SK-N-SH (cell line): ENCODE measurements around the gene UBTD1. TPM values are rescaled to one million over a fixed set of nuclear protein-coding genes. Genes with fewer than 3 reads are reported as not detected.

Source experiments
- CTCF ChIA-PET: fragments of 300-600, 350-600 bp; formaldehyde crosslinking; extraction: SDS; loops from one replicate; lab custom pipeline; 2021; lab: Yijun Ruan, JAX
- POLR2A ChIA-PET: fragments of 350-600 bp; sonication (Branson Sonifier 250); formaldehyde crosslinking; extraction: SDS; loops from one replicate; lab custom pipeline; 2020; ENCODE audit warnings: antibody characterized with exemption, inconsistent platforms; lab: Yijun Ruan, JAX
- DNase-seq: peaks from one replicate; pipeline ENCODE4 v3.0.0; 2012
- H2AFZ ChIP-seq: fragments of 200-600 bp; sonication (generic); 2 replicates; pipeline ENCODE4 v1.8.1; 2016; ENCODE audit warnings: antibody characterized with exemption, mild to moderate bottlenecking, low read depth
- H3F3A ChIP-seq: fragments of 200-600 bp; sonication (generic); replicated peaks from 2 replicates; pipeline ENCODE3; 2016; ENCODE audit warnings: antibody characterized with exemption, mild to moderate bottlenecking; ENCODE audit not compliant: insufficient read depth
- H3K27ac ChIP-seq, 2 experiments: fragments of 200-500 bp in 1 of 2; fragments of 200-600 bp in 1 of 2; sonication (Bioruptor generic) in 1 of 2; sonication (generic), shearing (Covaris generic) in 1 of 2; 2 replicates each; pipeline versions ENCODE4 v1.5.1 to v1.6.1; 2014 to 2016; ENCODE audit warnings: low read depth in 2 of 2, inconsistent platforms in 1 of 2, low read length in 1 of 2, mild to moderate bottlenecking in 1 of 2, mixed read lengths in 1 of 2
- H3K27me3 ChIP-seq: fragments of 200-600 bp; sonication (generic), shearing (Covaris generic); 2 replicates; pipeline ENCODE4 v1.6.1; 2016; ENCODE audit warnings: mixed run types; ENCODE audit not compliant: insufficient read depth
- H3K36me3 ChIP-seq, 2 experiments: fragments of 200-500 bp in 1 of 2; fragments of 200-600 bp in 1 of 2; sonication (Bioruptor generic) in 1 of 2; sonication (generic) in 1 of 2; replicated peaks in 1 of 2; 2 replicates each; pipeline versions ENCODE3 to v1.5.1; 2014 to 2016; ENCODE audit warnings: low read length in 1 of 2, mild to moderate bottlenecking in 1 of 2; ENCODE audit not compliant: insufficient read depth in 2 of 2, control insufficient read depth in 1 of 2
- H3K4me1 ChIP-seq, 2 experiments: fragments of 200-500 bp in 1 of 2; fragments of 200-600 bp in 1 of 2; sonication (Bioruptor generic) in 1 of 2; sonication (generic), shearing (Covaris generic) in 1 of 2; 2 replicates each; pipeline versions ENCODE4 v1.5.1 to v1.6.1; 2014 to 2016; ENCODE audit warnings: low read depth in 1 of 2, low read length in 1 of 2, mixed run types in 1 of 2; ENCODE audit not compliant: insufficient read depth in 2 of 2, control insufficient read depth in 1 of 2
- H3K4me2 ChIP-seq: fragments of 200-600 bp; sonication (generic), shearing (Covaris generic); 2 replicates; pipeline ENCODE4 v1.6.1; 2017; ENCODE audit warnings: mixed run types
- H3K4me3 ChIP-seq, 2 experiments: fragments of 200-500 bp in 1 of 2; fragments of 200-600 bp in 1 of 2; sonication (Bioruptor generic) in 1 of 2; sonication (generic), shearing (Covaris generic) in 1 of 2; 2 replicates each; pipeline versions ENCODE4 v1.5.1 to v1.8.1; 2014 to 2016; ENCODE audit warnings: low read depth in 2 of 2, inconsistent platforms in 1 of 2, low read length in 1 of 2, mild to moderate bottlenecking in 1 of 2, mixed read lengths in 1 of 2, moderate library complexity in 1 of 2
- H3K79me2 ChIP-seq: fragments of 200-600 bp; sonication (generic); 2 replicates; pipeline ENCODE4 v1.8.1; 2017; ENCODE audit warnings: mild to moderate bottlenecking; ENCODE audit not compliant: insufficient read depth
- H3K9ac ChIP-seq: fragments of 200-600 bp; sonication (generic); 2 replicates; pipeline ENCODE4 v1.6.1; 2017; ENCODE audit warnings: mixed run types
- H3K9me2 ChIP-seq: fragments of 200-600 bp; sonication (generic); 2 replicates; pipeline ENCODE4 v1.6.1; 2017; ENCODE audit warnings: mixed run types
- H3K9me3 ChIP-seq: fragments of 200-600 bp; sonication (generic); 2 replicates; pipeline ENCODE4 v1.6.1; 2017; ENCODE audit warnings: mixed run types, mild to moderate bottlenecking, moderate library complexity
- H4K20me1 ChIP-seq: fragments of 200-600 bp; sonication (generic); 2 replicates; pipeline ENCODE4 v1.6.1; 2017; ENCODE audit warnings: mild to moderate bottlenecking, mixed run types; ENCODE audit not compliant: insufficient read depth
- CHD2 ChIP-seq: fragments of 150-350 bp; IDR thresholded peaks from 2 replicates; pipeline ENCODE4 v1.6.1; 2018; ENCODE audit warnings: low read length; ENCODE audit not compliant: partially characterized antibody
- EP300 ChIP-seq, 2 experiments: IDR thresholded peaks; 2 replicates each; pipeline versions ENCODE4 v1.4.0 to v1.6.1; 2012; ENCODE audit warnings: borderline replicate concordance in 1 of 2, low read depth in 1 of 2, low read length in 1 of 2
- FOSL2 ChIP-seq: IDR thresholded peaks from 2 replicates; pipeline ENCODE4 v1.4.0; 2012; ENCODE audit warnings: low read depth, mild to moderate bottlenecking, moderate library complexity, borderline replicate concordance
- GABPA ChIP-seq: IDR thresholded peaks from 2 replicates; pipeline ENCODE4 v1.4.0; 2012; ENCODE audit warnings: low read depth, mild to moderate bottlenecking
- GATA2 ChIP-seq: sonication (generic); formaldehyde crosslinking; IDR thresholded peaks from 2 replicates; pipeline ENCODE4 v1.5.0; 2020; ENCODE audit warnings: mild to moderate bottlenecking, missing genetic modification reagents
- IRF3 ChIP-seq: fragments of 150-350 bp; IDR thresholded peaks from 2 replicates; pipeline ENCODE4 v1.6.1; 2016; ENCODE audit warnings: mild to moderate bottlenecking, low read depth, low read length
- JUND ChIP-seq: IDR thresholded peaks from 2 replicates; pipeline ENCODE4 v1.4.0; 2012
- NRF1 ChIP-seq: IDR thresholded peaks from 2 replicates; pipeline ENCODE4 v1.6.1; 2012; ENCODE audit warnings: low read depth, mild to moderate bottlenecking, low read length
- PBX3 ChIP-seq: IDR thresholded peaks from 2 replicates; pipeline ENCODE4; 2012
- POLR2AphosphoS5 ChIP-seq: IDR thresholded peaks from 2 replicates; pipeline ENCODE4 v1.6.1; 2012; ENCODE audit warnings: low read depth, low read length
- RXRA ChIP-seq: IDR thresholded peaks from 2 replicates; pipeline ENCODE4 v1.4.0; 2012; ENCODE audit warnings: low read depth, mild to moderate bottlenecking, borderline replicate concordance
- YY1 ChIP-seq: IDR thresholded peaks from 2 replicates; pipeline ENCODE4 v1.4.0; 2012; ENCODE audit warnings: low read depth, mild to moderate bottlenecking
- WGBS: methylation state at CpG from one replicate; pipeline ENCODE4 v1.1.6; 2017; ENCODE audit warnings: low lambda C conversion rate; 5-methylcytosine and 5-hydroxymethylcytosine counted together
- polyA plus RNA-seq, 3 experiments: library from polyadenylated mRNA; depleted of rRNA; stranded (reverse); fragments of >200 nt; gene quantifications; 2 replicates each; pipeline ENCODE4 v1.2.3, GENCODE V29; 2012
- TF ChIP-seq, protein P1 (sequence below): fragments of 150-350 bp; IDR thresholded peaks from 2 replicates; pipeline ENCODE4 v1.6.1; 2017; ENCODE audit warnings: antibody characterized with exemption, low read length, low read depth, borderline replicate concordance
- TF ChIP-seq, protein P2 (sequence below): IDR thresholded peaks from 2 replicates; pipeline ENCODE4 v1.4.0; 2012; ENCODE audit warnings: low read depth, borderline replicate concordance
- TF ChIP-seq, protein P3 (sequence below): IDR thresholded peaks from 2 replicates; pipeline ENCODE4 v1.4.0; 2012; ENCODE audit warnings: low read depth, borderline replicate concordance

The UBTD1 gene
- polyA plus RNA-seq, 1 of the 3 experiments (the other 2 are of a cell fraction) = 38.8 TPM

DNA sequence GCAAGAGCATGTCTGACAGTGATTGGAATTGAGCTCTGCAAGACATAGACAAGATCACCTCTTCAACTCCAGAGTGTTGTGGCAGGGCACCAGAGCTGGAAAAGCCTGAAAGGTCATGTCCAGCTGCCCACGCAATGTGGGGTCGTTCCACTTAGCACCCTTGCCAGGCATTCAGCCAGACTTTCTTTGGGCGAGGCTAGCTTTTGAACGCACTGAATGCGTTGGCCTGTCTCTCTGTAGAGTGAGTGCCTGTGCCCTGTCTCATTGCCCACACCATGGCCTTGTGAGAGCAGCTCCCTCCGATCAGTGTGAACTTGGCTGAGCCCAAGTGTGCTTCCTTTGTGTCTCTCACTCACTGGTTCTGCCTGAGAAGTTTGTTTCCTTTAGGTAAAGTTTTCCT, 23.3 kb downstream of the UBTD1 start:
- H3K36me3 ChIP-seq = no peaks in the 10 kb centered on the region
- H3K4me2 ChIP-seq = no peak overlapping the region
- POLR2A ChIA-PET = interaction anchor here (0.8 kb wide), 1 partner anchor 10 kb away, joined by 4 read pairs; no protein-coding TSS in a partner anchor
- CTCF ChIA-PET = interaction anchor here (0.8 to 2.8 kb wide), 6 partner anchors 12 to 115 kb away, joined by 3 to 10 read pairs (median 3); partner anchors contain the start of gene ANKRD2
- no peak for DNase-seq
- H3K79me2 ChIP-seq = peaks cover 54% of the 10 kb centered on the region
- H2AFZ ChIP-seq = no peak overlapping the region
- 85% methylated on average over 6 of the region's 6 CpGs for WGBS
- H4K20me1 ChIP-seq = peaks cover 78% of the 10 kb centered on the region
- H3F3A ChIP-seq = peaks cover 5% of the 10 kb centered on the region
- H3K4me3 ChIP-seq = no peak overlapping the region
- no peaks in the 10 kb centered on the region for H3K9me3 ChIP-seq
- no peak overlapping the region for H3K27ac ChIP-seq
- no peak for TF ChIP-seq IRF3
- TF ChIP-seq, protein P1, sequence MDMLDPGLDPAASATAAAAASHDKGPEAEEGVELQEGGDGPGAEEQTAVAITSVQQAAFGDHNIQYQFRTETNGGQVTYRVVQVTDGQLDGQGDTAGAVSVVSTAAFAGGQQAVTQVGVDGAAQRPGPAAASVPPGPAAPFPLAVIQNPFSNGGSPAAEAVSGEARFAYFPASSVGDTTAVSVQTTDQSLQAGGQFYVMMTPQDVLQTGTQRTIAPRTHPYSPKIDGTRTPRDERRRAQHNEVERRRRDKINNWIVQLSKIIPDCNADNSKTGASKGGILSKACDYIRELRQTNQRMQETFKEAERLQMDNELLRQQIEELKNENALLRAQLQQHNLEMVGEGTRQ = no peak
- no peak for TF ChIP-seq GATA2 (CRISPR knock-in tag)
- TF ChIP-seq, protein P2, sequence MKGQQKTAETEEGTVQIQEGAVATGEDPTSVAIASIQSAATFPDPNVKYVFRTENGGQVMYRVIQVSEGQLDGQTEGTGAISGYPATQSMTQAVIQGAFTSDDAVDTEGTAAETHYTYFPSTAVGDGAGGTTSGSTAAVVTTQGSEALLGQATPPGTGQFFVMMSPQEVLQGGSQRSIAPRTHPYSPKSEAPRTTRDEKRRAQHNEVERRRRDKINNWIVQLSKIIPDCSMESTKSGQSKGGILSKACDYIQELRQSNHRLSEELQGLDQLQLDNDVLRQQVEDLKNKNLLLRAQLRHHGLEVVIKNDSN = no peak
- no peak for TF ChIP-seq CHD2
- TF ChIP-seq RXRA = no peak
- TF ChIP-seq GABPA = no peak
- no peak for TF ChIP-seq POLR2AphosphoS5
- no peak for TF ChIP-seq NRF1
- TF ChIP-seq FOSL2 = no peak
- TF ChIP-seq PBX3 = no peak
- no peak for TF ChIP-seq EP300 (IDR thresholded peaks at IDR 0.05; ENCODE audit: borderline replicate concordance in 1 of 2, low read depth in 1 of 2, low read length in 1 of 2)
- no peak for TF ChIP-seq YY1
- TF ChIP-seq, protein P3, sequence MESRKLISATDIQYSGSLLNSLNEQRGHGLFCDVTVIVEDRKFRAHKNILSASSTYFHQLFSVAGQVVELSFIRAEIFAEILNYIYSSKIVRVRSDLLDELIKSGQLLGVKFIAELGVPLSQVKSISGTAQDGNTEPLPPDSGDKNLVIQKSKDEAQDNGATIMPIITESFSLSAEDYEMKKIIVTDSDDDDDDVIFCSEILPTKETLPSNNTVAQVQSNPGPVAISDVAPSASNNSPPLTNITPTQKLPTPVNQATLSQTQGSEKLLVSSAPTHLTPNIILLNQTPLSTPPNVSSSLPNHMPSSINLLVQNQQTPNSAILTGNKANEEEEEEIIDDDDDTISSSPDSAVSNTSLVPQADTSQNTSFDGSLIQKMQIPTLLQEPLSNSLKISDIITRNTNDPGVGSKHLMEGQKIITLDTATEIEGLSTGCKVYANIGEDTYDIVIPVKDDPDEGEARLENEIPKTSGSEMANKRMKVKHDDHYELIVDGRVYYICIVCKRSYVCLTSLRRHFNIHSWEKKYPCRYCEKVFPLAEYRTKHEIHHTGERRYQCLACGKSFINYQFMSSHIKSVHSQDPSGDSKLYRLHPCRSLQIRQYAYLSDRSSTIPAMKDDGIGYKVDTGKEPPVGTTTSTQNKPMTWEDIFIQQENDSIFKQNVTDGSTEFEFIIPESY = no peak
- TF ChIP-seq JUND = no peak
- H3K9me2 ChIP-seq = no peaks in the 10 kb centered on the region
- no peaks in the 10 kb centered on the region for H3K27me3 ChIP-seq
- H3K9ac ChIP-seq = no peak overlapping the region
- H3K4me1 ChIP-seq = peaks cover 12 to 37% of the 10 kb centered on the region in 2 experiments
